HG03469 (cell line): ENCODE measurements around the gene TUBAL3.

Experiments
- ATAC-seq: cut with Tn5 transposase; IDR thresholded peaks from one replicate; pipeline ENCODE4 v1.9.1; 2021; ENCODE audit warnings: mild to moderate bottlenecking, moderate library complexity, moderate number of reproducible peaks; ENCODE audit not compliant: unreplicated experiment

TUBAL3 gene

GRCh38 chr10:5343979-5344378 lies 60.6 kb downstream of the TUBAL3 start:
- ATAC-seq: no peak

GRCh38 chr10:5343561-5343960 lies 61.1 kb downstream of the TUBAL3 start:
- no peak for ATAC-seq
